HG03565 (cell line): ENCODE results near the gene C11orf58.

Experiments
- ATAC-seq: cut with Tn5 transposase; IDR thresholded peaks from one replicate; pipeline ENCODE4 v1.9.1; 2021; ENCODE audit warnings: mild to moderate bottlenecking, moderate library complexity; ENCODE audit not compliant: unreplicated experiment

C11orf58 gene

DNA sequence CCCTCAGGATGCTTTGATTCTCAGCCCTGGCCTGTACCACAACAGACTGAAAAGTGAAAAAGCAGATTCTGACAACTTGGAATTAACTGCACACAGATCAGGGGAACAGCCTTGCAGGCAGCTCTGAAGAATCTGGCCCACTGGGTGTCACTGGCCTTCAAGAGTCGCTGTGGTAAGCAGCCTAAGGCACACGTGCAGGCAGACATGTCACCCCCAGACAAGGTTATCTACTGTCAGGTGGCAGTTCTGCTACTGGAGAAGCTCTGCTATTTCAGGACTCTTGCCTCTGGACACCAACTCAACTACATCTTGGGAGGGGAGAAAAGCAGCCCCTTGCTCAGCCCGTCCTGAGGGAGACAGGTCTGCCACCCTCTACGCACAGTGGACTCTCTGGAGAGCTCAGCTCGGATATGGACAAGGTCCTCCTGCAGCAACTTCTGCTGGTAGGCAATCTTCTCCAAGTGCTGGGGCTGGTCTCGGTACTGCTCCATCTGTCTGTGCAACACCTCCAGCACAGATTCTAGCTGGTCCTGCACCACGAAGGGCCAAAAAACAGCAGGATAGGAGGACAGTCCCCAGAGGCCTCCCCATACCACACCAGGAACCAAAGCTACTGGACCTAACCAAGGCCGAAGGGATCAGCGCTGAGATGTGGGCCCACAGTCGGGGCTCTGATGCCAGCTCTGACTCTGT, 63.0 kb downstream of the C11orf58 start:
- no peak for ATAC-seq

DNA sequence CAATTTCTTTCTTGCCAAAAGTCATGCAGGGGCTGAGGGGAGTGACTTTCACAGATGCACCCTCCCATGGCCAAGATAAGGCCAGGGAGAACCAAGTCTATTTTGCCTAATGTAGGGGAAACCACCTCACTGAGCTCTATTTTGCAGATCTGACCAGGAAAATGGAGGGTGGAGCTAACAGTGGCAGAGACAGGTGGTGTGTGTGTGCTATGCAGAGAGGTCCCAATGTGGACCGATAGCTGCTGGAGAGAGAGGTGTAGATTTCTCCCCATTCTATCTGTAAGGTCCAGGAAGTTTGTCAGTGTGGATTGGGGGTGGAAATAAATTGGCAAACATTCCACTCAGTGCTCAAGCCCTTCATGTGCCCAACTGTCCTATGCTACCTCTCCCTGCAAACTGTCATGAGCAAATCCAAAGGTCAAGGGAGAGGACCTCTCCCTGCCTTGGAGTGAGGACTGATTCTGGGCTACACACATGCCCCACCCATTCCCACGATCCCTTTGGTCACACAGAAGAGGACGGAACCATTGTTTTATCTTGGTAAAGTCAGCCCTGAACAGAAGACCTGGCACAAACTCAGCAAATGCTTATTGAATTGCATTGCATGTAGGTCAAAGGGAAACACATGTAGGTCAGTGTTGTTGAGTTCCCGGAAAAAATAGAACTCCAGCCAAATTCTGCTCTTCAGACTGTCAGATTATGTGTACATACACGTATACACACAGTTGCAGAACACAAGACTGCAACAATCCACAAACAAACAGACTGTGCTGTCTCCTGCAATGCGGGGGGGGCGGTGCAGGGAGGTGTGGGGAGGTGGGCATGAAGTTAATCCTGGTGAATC, 65.9 kb downstream of the C11orf58 start:
- no peak for ATAC-seq

DNA sequence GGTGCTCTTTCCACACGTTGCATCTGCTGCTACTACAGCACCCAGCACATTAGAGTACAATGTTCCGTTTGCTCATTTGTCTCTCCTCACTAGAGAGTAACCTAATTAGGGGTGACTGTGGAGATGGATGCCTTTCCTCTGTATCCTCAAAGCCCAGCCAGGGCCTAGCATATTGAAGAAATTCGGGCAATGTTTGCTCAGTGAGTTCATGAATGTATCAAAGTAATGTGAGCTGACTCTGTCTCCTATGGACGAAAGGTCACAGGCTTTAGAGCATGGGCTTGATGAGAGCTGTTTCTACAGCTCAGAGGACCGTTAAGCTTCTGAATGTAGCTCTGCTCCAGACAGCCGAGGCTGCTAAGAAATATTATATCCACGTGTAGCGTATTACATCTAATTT, 67.5 kb downstream of the C11orf58 start:
- ATAC-seq: no peak

DNA sequence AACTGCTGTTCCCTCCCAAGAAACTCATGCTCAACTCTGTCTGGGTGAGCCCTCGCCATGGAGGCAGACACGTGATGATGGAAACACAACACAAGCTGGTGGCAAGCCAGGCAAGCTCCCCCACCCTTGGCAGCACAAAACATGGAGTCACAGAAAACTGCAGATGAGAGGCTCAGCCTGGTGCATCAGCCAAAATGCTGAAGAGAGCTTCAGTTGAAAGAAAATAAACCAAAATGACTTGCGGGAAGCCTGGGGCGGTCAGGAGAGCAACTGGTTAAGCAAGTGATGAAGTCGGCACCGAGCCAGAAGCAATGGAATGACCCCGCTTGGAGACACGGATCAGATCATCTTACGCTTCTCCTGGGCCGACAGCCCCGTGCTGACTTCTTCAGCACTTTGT, 68.3 kb downstream of the C11orf58 start:
- no peak for ATAC-seq

DNA sequence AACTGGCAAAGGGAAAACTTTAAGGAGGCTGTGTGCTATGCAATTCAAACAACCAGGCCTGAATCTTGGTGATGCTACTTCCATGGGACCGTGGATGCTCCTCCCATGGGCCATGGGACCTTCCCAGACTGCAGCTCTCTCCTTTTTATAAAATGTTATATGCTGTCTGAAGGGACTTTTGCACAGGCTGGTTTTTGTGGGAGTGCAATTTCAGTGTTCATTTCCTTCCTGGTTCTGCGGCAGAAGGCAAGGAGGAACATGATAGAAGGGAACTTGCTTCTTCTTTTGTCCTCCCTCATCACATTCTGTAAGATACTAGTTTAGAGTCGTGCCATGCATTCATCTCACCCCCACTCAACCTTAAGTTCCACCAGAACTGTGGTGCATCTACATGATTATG, 68.9 kb downstream of the C11orf58 start:
- no peak for ATAC-seq
